HepG2 (cell line): ENCODE data around the gene ACER2. TPM values are rescaled to one million over a fixed set of nuclear protein-coding genes. Genes with fewer than 3 reads are reported as not detected.

Experiments
- ARHGAP35 ChIP-seq: sonication (generic); formaldehyde crosslinking; IDR thresholded peaks from 2 replicates; pipeline ENCODE4 v1.9.0; 2022; ENCODE audit warnings: mild to moderate bottlenecking, inconsistent platforms, moderate library complexity, missing genetic modification reagents, borderline replicate concordance
- ATF7-NPFF ChIP-seq: sonication (generic); formaldehyde crosslinking; IDR thresholded peaks from 2 replicates; pipeline ENCODE4 v1.8.1; 2023; ENCODE audit warnings: mild to moderate bottlenecking, low read depth, missing genetic modification reagents, moderate library complexity
- BRCA1 ChIP-seq: sonication (generic); formaldehyde crosslinking; IDR thresholded peaks from 2 replicates; pipeline ENCODE4 v1.4.0; 2020; ENCODE audit warnings: missing genetic modification reagents
- BRF2 ChIP-seq: sonication (generic); formaldehyde crosslinking; IDR thresholded peaks from 2 replicates; pipeline ENCODE4 v1.8.1; 2022; ENCODE audit warnings: mild to moderate bottlenecking, missing genetic modification reagents
- GPBP1L1 ChIP-seq: sonication (generic); formaldehyde crosslinking; IDR thresholded peaks from 2 replicates; pipeline ENCODE4 v1.5.0; 2020; ENCODE audit warnings: mild to moderate bottlenecking, missing genetic modification reagents
- JUN ChIP-seq: sonication (generic); formaldehyde crosslinking; IDR thresholded peaks from 2 replicates; pipeline ENCODE4 v1.4.0; 2020; ENCODE audit warnings: mild to moderate bottlenecking, missing genetic modification reagents
- KDM2A ChIP-seq: sonication (generic); formaldehyde crosslinking; IDR thresholded peaks from 2 replicates; pipeline ENCODE4 v1.4.0; 2020; ENCODE audit warnings: low read depth, missing genetic modification reagents, borderline replicate concordance
- NONO ChIP-seq, 2 experiments: fragments of 450-650 bp in 1 of 2; sonication (generic) in 1 of 2; formaldehyde crosslinking in 1 of 2; IDR thresholded peaks in 1 of 2; conservative IDR thresholded peaks in 1 of 2; 2 replicates each; pipeline versions ENCODE4 v1.6.1 to v1.8.0; 2017 to 2022; ENCODE audit warnings: mild to moderate bottlenecking in 1 of 2, missing genetic modification reagents in 1 of 2, moderate library complexity in 1 of 2
- PAX8 ChIP-seq: sonication (generic); formaldehyde crosslinking; IDR thresholded peaks from 2 replicates; pipeline ENCODE4 v1.8.0; 2022; ENCODE audit warnings: mild to moderate bottlenecking, missing genetic modification reagents, borderline replicate concordance
- SMAD3 ChIP-seq: sonication (generic); formaldehyde crosslinking; IDR thresholded peaks from 2 replicates; pipeline ENCODE4 v1.4.0; 2020; ENCODE audit warnings: missing genetic modification reagents
- TCF7L2 ChIP-seq: IDR thresholded peaks from 2 replicates; pipeline ENCODE4 v1.6.1; 2011; ENCODE audit warnings: mild to moderate bottlenecking, low read depth, low read length, moderate library complexity
- TEF ChIP-seq: sonication (generic); formaldehyde crosslinking; IDR thresholded peaks from 2 replicates; pipeline ENCODE4 v1.5.0; 2020; ENCODE audit warnings: missing genetic modification reagents
- TIGD3 ChIP-seq: sonication (generic); formaldehyde crosslinking; IDR thresholded peaks from 2 replicates; pipeline ENCODE4 v1.5.1; 2020; ENCODE audit warnings: mild to moderate bottlenecking, missing genetic modification reagents, borderline replicate concordance
- ZBTB1 ChIP-seq: sonication (generic); formaldehyde crosslinking; IDR thresholded peaks from 2 replicates; pipeline ENCODE4 v1.4.0; 2020; ENCODE audit warnings: missing genetic modification reagents, borderline replicate concordance
- ZBTB7A ChIP-seq: sonication (generic); formaldehyde crosslinking; IDR thresholded peaks from 2 replicates; pipeline ENCODE4 v1.8.0; 2022; ENCODE audit warnings: mild to moderate bottlenecking, missing genetic modification reagents
- ZFP91 ChIP-seq: sonication (generic); formaldehyde crosslinking; IDR thresholded peaks from 2 replicates; pipeline ENCODE4 v1.9.0; 2022; ENCODE audit warnings: missing genetic modification reagents, mild to moderate bottlenecking, borderline replicate concordance
- ZNF20 ChIP-seq: sonication (generic); formaldehyde crosslinking; IDR thresholded peaks from 2 replicates; pipeline ENCODE4 v1.4.0; 2020; ENCODE audit warnings: mild to moderate bottlenecking, moderate library complexity, missing genetic modification reagents
- ZNF570 ChIP-seq: sonication (generic); formaldehyde crosslinking; IDR thresholded peaks from 2 replicates; pipeline ENCODE4 v1.4.0; 2020; ENCODE audit warnings: mild to moderate bottlenecking, missing genetic modification reagents, borderline replicate concordance
- ZNF703 ChIP-seq: sonication (generic); formaldehyde crosslinking; IDR thresholded peaks from 2 replicates; pipeline ENCODE4 v1.5.1; 2020; ENCODE audit warnings: missing genetic modification reagents, mild to moderate bottlenecking, moderate library complexity, borderline replicate concordance
- ZNF720 ChIP-seq: sonication (generic); formaldehyde crosslinking; IDR thresholded peaks from 2 replicates; pipeline ENCODE4 v1.4.0; 2020; ENCODE audit warnings: missing genetic modification reagents
- ZNF766 ChIP-seq: sonication (generic); formaldehyde crosslinking; IDR thresholded peaks from 2 replicates; pipeline ENCODE4 v1.5.0; 2020; ENCODE audit warnings: missing genetic modification reagents, borderline replicate concordance
- ZNF883 ChIP-seq: sonication (generic); formaldehyde crosslinking; IDR thresholded peaks from 2 replicates; pipeline ENCODE4 v1.5.1; 2020; ENCODE audit warnings: mild to moderate bottlenecking, missing genetic modification reagents; ENCODE audit errors: not compliant biosample characterization
- ZSCAN31 ChIP-seq: sonication (generic); formaldehyde crosslinking; IDR thresholded peaks from 2 replicates; pipeline ENCODE4 v1.5.0; 2020; ENCODE audit warnings: low read depth, mild to moderate bottlenecking, missing genetic modification reagents
- polyA plus RNA-seq, 8 experiments: library from polyadenylated mRNA; depleted of rRNA in 3 of 8; stranded (reverse) in 7 of 8; unstranded in 1 of 8; fragments of >200 nt; fragmentation: Illumina TruSeq in 4 of 8; extraction: Trizol in 4 of 8; gene quantifications; 2 replicates each; pipeline versions ENCODE4 v1.2.1 to v1.2.3, GENCODE V29; 2011 to 2016; ENCODE audit warnings: low read depth in 4 of 8, missing spikeins in 1 of 8, mixed read lengths in 1 of 8; ENCODE audit not compliant: insufficient read depth in 1 of 8
- total RNA-seq, 5 experiments: library from RNA; depleted of rRNA; stranded (reverse); fragments of >200 nt; fragmentation: Illumina TruSeq; extraction: Trizol; gene quantifications; 2 replicates each; pipeline ENCODE4 v1.2.3, GENCODE V29; 2016; ENCODE audit warnings: low read depth in 1 of 5

The ACER2 gene
- total and polyA plus RNA-seq, 2 of the 13 experiments (the other 11 are each of a cell fraction or from before 2014, with no cell fraction given) = 1.9 to 3.4 TPM

DNA sequence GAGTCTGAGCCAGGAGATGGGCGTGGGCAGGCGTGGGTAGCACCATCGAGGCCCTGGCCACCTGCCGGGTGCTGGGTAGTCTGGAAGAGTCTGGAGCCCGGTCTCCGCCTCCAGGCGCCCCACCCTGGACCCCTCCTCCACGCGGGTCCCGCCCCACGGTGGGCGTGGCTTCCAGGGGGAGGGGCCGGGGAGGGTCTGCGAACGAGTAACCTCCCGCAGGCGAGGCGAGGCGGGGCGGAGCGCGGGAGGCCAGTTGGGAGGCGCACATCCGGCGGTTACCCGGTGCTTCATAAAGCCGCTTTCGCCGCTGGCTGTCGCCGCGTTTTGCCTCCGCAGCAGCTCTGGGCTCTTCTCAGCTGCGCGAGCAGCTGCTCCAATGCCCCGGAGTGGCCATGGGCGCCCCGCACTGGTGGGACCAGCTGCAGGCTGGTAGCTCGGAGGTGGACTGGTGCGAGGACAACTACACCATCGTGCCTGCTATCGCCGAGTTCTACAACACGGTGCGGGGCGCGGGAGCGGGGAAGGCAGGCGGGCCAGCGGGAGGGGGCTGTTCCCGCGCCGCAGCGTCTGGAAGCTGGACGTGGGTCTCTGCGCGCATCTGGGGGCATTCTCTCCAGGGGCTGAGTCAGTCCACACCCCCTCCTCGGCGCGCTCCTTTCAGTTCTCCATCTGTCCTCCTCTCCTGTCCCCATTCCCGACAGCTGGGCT is at the start of gene ACER2 (continued):
- TF ChIP-seq ZNF883 (CRISPR knock-in tag) = no peak
- TF ChIP-seq TCF7L2 = no peak
- no peak for TF ChIP-seq ZBTB7A (CRISPR knock-in tag)
- no peak for TF ChIP-seq SMAD3
- 0 out of 2 replicates have a peak, but pooled peaks have one; percentile 64 for TF ChIP-seq TEF (CRISPR knock-in tag)
- TF ChIP-seq ZNF20 = no peak
- no peak for TF ChIP-seq ZNF703 (CRISPR knock-in tag)
- no peak for TF ChIP-seq ARHGAP35 (CRISPR knock-in tag)
- TF ChIP-seq ATF7-NPFF (CRISPR knock-in tag) = peak; percentile 82; the same call in 1 of the 2 replicates
- no peak for TF ChIP-seq GPBP1L1 (CRISPR knock-in tag)
- TF ChIP-seq JUN (CRISPR knock-in tag) = no peak
- TF ChIP-seq ZNF720 (CRISPR knock-in tag) = no peak
- TF ChIP-seq NONO (IDR thresholded peaks at IDR 0.05) = no peak
- TF ChIP-seq NONO (CRISPR knock-in tag; conservative IDR thresholded peaks at IDR 0.05) = peak; percentile 84; the same call in 1 of the 2 replicates
- TF ChIP-seq ZFP91 (CRISPR knock-in tag) = peak; percentile 79; the same call in 1 of the 2 replicates
- peak; percentile 26; the same call in 1 of the 2 replicates for TF ChIP-seq TIGD3 (CRISPR knock-in tag)
- no peak for TF ChIP-seq ZBTB1 (CRISPR knock-in tag)
- no peak for TF ChIP-seq BRF2 (CRISPR knock-in tag)
- peak; percentile 39; the same call in 1 of the 2 replicates for TF ChIP-seq ZSCAN31 (CRISPR knock-in tag)
- 0 out of 2 replicates have a peak, but pooled peaks have one; percentile 53 for TF ChIP-seq ZNF766 (CRISPR knock-in tag)
- no peak; the same call in 1 of the 2 replicates for TF ChIP-seq BRCA1 (CRISPR knock-in tag)
- TF ChIP-seq KDM2A (CRISPR knock-in tag) = peak; percentile 69
- TF ChIP-seq PAX8 (CRISPR knock-in tag) = no peak
- no peak for TF ChIP-seq ZNF570 (CRISPR knock-in tag)
